Tibial artery (tissue), 4 donors: Measurements from ENCODE around the gene MRPS31.

Source experiments
- DNase-seq, 2 donors: peaks; one replicate each; pipeline ENCODE4 v3.0.0-alpha.2; 2019
- H3K27ac ChIP-seq, 2 donors: fragments of 200-600 bp; sonication (generic) in 1 of 2; 1 replicate in 1 of 2; 2 replicates in 1 of 2; pipeline ENCODE4 v1.5.1; 2018 to 2019; ENCODE audit warnings: mild to moderate bottlenecking in 1 of 2
- H3K27me3 ChIP-seq, 2 donors: fragments of 200-600 bp; sonication (generic) in 1 of 2; one replicate each; pipeline versions ENCODE4 v1.5.1 to v1.6.0; 2016 to 2019
- H3K36me3 ChIP-seq, 3 donors: fragments of 200-600 bp; sonication (generic) in 2 of 3; one replicate each; pipeline ENCODE4 v1.5.1; 2016 to 2019; ENCODE audit warnings: mild to moderate bottlenecking in 2 of 3
- H3K4me1 ChIP-seq, 4 donors: fragments of 200-600 bp; sonication (generic) in 2 of 4; 1 replicate in 3 of 4; 2 replicates in 1 of 4; pipeline ENCODE4 v1.5.1; 2016 to 2019
- H3K4me3 ChIP-seq, 2 donors: fragments of 200-600 bp; sonication (generic) in 1 of 2; 1 replicate in 1 of 2; 2 replicates in 1 of 2; pipeline ENCODE4 v1.5.1; 2018 to 2019; ENCODE audit warnings: mild to moderate bottlenecking in 2 of 2
- H3K9me3 ChIP-seq, 3 donors: fragments of 200-600 bp; sonication (generic) in 1 of 3; one replicate each; pipeline ENCODE4 v1.5.1; 2016 to 2019
- intact Hi-C: fragments of 100-400 bp; cut with DNase I; formaldehyde crosslinking; loops from one replicate; pipeline ENCODE4 v1.15.0; 2023; ENCODE audit warnings: low total_unique reads
- TF ChIP-seq, protein P1 (sequence below), 2 experiments: fragments of 200-600 bp in 1 of 2; fragments of 450-650 bp in 1 of 2; IDR thresholded peaks; one replicate each; pipeline ENCODE4 v1.5.1; 2017 to 2019; ENCODE audit warnings: antibody characterized with exemption in 2 of 2, mild to moderate bottlenecking in 1 of 2, moderate library complexity in 1 of 2

MRPS31 gene

DNA sequence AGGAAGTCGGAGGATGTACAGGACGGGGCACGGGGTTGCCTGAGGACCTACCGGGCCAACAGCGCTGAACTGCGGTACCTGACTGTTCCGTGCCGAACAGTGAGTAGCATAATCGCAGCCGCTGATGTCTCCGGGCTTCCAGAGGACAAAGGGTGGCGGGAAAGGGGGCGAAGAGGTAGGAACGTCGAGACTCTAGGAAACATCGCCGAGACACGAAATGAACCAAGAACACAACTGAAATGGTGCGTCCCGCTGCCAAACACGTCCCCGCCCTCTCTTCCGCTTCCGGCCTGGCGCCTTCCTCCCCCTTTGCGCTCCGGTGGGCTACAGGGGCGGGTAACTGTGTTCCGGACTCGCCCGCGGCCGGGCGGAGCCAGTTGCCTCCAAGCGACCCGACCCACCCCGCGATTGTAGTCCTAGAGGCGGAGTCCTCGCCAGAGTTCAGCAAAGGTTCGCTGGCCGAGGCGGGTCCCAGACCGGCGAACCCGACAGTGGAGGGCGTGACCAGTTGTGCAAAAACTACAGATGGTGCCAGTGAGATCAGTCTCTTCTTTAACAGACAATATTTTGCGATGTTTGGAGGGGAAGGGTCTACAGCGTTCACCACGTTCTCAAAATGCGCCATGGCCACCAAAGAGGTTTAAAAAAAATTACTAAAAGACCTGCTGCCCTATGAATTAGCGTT is at the start of gene MRPS31:
MRPS31 (minus strand) TSS at position 257 of the 685 bp plus-strand sequence; CDS start at position 203, 54 bp downstream.
- TF ChIP-seq, protein P1, sequence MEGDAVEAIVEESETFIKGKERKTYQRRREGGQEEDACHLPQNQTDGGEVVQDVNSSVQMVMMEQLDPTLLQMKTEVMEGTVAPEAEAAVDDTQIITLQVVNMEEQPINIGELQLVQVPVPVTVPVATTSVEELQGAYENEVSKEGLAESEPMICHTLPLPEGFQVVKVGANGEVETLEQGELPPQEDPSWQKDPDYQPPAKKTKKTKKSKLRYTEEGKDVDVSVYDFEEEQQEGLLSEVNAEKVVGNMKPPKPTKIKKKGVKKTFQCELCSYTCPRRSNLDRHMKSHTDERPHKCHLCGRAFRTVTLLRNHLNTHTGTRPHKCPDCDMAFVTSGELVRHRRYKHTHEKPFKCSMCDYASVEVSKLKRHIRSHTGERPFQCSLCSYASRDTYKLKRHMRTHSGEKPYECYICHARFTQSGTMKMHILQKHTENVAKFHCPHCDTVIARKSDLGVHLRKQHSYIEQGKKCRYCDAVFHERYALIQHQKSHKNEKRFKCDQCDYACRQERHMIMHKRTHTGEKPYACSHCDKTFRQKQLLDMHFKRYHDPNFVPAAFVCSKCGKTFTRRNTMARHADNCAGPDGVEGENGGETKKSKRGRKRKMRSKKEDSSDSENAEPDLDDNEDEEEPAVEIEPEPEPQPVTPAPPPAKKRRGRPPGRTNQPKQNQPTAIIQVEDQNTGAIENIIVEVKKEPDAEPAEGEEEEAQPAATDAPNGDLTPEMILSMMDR (IDR thresholded peaks at IDR 0.05) = no peak
- peak; percentile 96 to 97 for DNase-seq
- Histone ChIP-seq H3K27ac (peak within 1 kb of the TSS; percentile 84 to 91), H3K4me1 (peaks cover 0 to 15% (median 7%) of the 10 kb centered on the region in 4 donors), H3K36me3 (peaks cover 0 to 6% (median 0%) of the 10 kb centered on the region in 3 donors), H3K27me3 (no peaks in the 10 kb centered on the region), H3K9me3 (no peaks in the 10 kb centered on the region), H3K4me3 (peak within 1 kb of the TSS; percentile 84 to 89)
- intact Hi-C loops = loop anchor here (10.0 kb wide), 1 partner anchor 284 kb away; no protein-coding TSS in a partner anchor

DNA sequence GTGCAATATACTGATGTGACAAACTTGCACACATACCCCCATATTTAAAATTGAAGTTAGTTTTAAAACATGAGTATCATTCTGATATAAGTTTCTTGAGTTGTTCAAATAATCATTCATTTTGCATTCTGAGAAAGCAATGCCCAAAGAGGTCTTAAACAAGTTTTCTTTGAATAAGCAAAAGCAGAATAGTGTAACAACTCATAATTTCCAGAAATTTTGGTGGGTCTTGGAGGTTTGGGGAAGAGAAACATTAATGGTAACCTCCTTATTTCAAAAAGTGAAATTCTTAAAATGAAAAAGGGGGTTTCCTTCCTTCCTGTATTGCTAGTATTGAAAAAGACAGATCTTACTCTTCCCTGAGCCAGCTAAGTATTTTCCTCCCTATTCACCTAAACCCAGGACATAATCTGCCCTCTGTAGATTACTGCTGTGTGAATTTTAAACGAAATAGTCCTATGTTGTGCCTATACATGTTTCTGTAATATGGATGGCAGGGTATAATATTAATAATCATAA is 48.9 kb upstream of the MRPS31 start:
- TF ChIP-seq, protein P1 (IDR thresholded peaks at IDR 0.05) = no peak
- intact Hi-C loops = no loop called here
- no peaks in the 10 kb centered on the region for H3K27me3 ChIP-seq
- H3K4me1 ChIP-seq = no peaks in the 10 kb centered on the region
- H3K9me3 ChIP-seq = peaks cover 0 to 27% (median 0%) of the 10 kb centered on the region in 3 donors
- no peak for DNase-seq
- H3K36me3 ChIP-seq = peaks cover 9 to 23% (median 13%) of the 10 kb centered on the region in 3 donors
- H3K27ac ChIP-seq = no peak overlapping the region
- H3K4me3 ChIP-seq = no peak overlapping the region

DNA sequence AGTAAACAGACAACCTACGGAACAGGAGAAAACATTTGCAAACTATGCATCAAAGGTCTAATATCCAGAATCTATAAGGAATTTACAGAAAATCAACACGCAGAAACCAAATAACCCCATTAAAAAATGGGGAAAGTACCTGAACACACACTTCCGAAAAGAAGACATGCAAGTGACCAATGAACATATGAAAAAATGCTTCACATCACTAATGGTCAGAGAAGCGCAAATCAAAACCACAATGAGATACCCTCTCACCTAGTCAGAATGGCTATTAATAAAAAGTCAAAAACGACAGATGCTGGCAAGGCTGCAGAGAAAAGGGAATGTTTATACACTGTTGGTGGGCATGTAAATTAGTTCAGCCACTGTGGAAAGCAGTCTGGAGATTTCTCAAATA is 47.9 kb upstream of the MRPS31 start:
- Histone ChIP-seq H3K27ac (no peak overlapping the region), H3K4me1 (no peaks in the 10 kb centered on the region), H3K9me3 (peaks cover 0 to 27% (median 0%) of the 10 kb centered on the region in 3 donors), H3K4me3 (no peak overlapping the region), H3K27me3 (no peaks in the 10 kb centered on the region), H3K36me3 (peaks cover 15 to 32% (median 17%) of the 10 kb centered on the region in 3 donors)
- intact Hi-C loops = no loop called here
- TF ChIP-seq, protein P1 (IDR thresholded peaks at IDR 0.05) = no peak
- no peak for DNase-seq

DNA sequence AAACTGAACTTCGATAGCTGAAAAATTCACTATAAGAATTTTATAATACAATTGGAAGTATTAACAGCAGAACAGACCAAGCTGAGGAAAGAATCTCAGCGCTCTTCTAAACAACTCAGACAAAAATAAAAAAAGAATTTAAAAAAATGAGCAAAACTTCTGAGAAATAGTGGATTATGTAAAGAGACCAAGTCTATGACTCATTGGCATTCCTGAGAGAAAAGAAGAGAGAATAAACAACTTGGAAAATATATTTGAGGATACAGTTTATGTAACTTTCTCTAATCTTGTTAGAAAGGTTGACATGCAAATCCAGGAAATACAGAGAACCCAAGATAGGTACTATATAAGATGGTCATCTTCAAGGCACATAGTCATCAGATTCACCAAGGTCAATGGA is 43.8 kb upstream of the MRPS31 start:
- Histone ChIP-seq H3K4me3 (no peak overlapping the region), H3K4me1 (no peaks in the 10 kb centered on the region), H3K36me3 (peaks cover 29 to 62% (median 50%) of the 10 kb centered on the region in 3 donors), H3K27me3 (no peaks in the 10 kb centered on the region), H3K9me3 (peaks cover 0 to 27% (median 0%) of the 10 kb centered on the region in 3 donors), H3K27ac (no peak overlapping the region)
- TF ChIP-seq, protein P1 (IDR thresholded peaks at IDR 0.05) = no peak
- DNase-seq = no peak
- intact Hi-C loops = no loop called here

DNA sequence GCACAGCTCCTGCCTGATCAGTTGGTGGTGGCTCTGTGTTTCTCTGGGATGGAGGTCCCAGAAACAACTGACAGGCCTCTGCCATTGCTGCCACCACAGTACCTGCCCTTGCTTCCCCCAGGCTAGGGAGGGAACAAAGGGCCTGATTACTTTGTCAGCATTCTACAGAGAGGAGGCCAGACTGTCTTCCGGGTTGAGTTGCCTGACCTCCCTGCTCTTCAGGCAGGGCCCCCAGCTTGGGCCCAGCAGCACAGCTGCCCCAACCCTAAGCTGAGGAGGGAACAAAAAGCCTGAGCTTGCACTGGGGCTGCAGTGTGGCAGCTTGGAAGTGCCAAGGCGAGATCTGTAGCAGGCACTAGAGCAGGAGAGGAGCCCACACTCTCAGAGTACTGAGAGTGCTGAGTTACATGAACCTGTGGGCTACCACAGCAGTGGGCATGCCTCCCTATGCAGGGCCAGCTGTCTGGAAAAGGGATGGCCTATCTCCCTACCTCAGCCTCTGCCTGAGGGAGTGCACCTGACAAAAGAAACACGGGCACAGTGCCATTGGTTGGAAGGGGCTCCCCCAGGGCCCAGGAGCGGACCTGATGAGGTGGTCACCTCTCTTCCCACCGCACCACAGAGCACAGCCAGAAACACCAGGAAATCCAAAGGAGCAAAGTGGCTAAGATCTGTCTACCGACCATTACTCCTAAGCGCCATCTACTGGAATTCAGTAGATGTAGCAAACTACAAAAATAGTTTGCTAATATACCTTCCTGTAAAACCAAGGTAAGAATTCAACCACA is 42.9 kb upstream of the MRPS31 start:
- intact Hi-C loops = no loop called here
- H3K27ac ChIP-seq = no peak overlapping the region
- H3K27me3 ChIP-seq = no peaks in the 10 kb centered on the region
- H3K4me1 ChIP-seq = no peaks in the 10 kb centered on the region
- peaks cover 0 to 27% (median 0%) of the 10 kb centered on the region in 3 donors for H3K9me3 ChIP-seq
- peaks cover 39 to 68% (median 59%) of the 10 kb centered on the region in 3 donors for H3K36me3 ChIP-seq
- no peak overlapping the region for H3K4me3 ChIP-seq
- no peak for DNase-seq
- TF ChIP-seq, protein P1 (IDR thresholded peaks at IDR 0.05) = peak in 1 of 2 experiments; percentile 11
